ENCODE results near the gene DPP7.
"Not testable (repeated sequence)": the region's sequence is repeated elsewhere in the genome, so short reads cannot be mapped to it uniquely, and the experiment has no call there.

Gene DPP7

GRCh38 chr9:137147793-137148160 lies 33.2 kb upstream of the DPP7 start:
- no peak for DNase-seq

DNA sequence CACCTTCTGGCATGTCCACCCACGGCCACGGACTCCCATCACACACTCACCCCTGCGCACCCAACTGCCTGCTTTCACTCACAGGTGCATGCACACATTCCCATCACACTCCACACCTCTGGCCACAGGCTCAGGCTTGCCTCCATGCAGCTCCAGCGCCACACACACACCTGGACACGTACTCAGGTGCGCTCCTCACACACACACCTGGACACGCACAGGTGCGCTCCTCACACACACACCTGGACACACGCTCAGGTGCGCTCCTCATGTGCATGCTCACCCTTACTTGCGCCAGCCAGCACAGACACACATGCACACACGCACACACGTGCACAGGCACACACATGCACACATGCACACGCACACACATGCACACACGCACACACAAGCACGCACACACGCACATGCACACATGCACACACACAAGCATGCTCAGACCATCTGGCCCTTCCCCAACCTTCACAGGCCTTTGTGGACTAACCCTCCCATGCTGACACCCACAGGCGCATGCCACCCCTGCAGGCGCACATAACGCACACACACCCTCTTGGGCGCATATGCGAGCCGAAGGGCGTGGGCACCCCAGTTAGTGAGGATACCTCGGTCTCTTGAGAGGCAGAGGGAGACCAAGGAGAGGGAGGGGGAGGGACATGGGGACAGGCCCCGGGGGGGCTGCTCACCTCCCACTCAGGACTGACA lies 32.7 kb upstream of the DPP7 start:
- no peak for DNase-seq

DNA sequence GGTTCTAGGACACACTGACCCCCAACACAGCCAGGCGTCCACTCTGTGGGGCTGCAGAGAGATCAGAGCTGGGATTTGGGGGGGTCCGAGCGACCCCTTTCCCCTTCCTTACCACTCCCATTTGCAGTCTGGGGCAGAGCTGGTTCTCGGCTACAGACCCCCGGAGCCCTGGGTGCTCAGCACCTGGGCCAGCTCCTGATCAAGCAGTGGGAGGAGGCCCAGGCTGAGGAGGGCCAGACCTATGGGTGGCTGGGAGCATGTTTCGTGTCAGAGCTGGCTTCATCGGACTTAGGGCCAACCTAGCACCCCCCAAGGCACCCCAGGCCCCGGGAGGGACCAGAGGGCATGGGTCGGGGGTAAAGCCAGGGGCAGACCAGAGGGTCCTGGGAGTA lies 32.0 kb upstream of the DPP7 start:
- no peak for DNase-seq

- DNase-seq = no peak
These were observed 31.4 kb upstream of the DPP7 start for GRCh38 chr9:137145731-137146526.

GRCh38 chr9:137143459-137143858 lies 28.9 kb upstream of the DPP7 start:
- DNase-seq = no peak

DNA sequence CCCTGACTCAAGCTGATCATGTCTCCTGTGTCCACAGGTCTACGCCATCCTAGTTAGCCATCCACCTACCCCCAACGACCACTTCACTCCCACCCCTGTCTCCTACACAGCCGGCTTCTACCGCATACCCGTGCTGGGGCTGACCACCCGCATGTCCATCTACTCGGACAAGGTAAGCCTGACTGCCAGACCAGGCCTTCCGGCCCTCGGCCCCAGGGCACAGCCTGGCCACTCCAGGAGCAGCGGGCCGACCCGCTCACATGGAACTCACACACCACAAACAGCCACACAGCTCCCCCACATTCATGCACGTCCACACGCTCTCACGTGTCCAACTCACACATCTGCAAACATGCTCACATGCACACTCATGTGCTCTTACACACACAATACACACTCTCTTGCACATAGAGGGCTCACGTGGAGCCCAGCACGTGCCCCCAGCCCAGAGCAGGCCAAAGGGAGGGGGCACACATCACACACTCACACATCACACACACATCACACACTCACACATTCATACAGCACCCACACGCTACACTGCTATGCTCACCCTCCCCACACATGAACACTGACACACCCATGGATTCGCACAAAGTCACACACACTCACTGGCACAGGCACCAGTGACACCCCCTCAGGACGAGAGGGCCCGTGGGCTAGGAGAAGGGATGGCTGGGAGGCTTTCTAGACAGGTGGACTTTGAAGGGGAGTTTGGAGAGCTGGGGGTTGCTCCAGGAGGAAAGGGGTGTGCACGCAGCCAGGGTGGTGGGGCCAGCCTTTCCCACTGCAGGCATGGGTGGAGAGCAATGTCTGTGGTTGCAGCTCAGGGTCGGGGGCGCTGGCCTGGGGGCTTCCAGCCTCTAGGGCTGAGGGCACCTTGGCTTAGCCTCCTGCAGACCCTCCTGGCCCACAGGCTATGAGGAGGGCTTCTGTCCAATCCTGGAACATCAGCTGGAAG lies 27.7 kb upstream of the DPP7 start:
- DNase-seq = no peak

DNA sequence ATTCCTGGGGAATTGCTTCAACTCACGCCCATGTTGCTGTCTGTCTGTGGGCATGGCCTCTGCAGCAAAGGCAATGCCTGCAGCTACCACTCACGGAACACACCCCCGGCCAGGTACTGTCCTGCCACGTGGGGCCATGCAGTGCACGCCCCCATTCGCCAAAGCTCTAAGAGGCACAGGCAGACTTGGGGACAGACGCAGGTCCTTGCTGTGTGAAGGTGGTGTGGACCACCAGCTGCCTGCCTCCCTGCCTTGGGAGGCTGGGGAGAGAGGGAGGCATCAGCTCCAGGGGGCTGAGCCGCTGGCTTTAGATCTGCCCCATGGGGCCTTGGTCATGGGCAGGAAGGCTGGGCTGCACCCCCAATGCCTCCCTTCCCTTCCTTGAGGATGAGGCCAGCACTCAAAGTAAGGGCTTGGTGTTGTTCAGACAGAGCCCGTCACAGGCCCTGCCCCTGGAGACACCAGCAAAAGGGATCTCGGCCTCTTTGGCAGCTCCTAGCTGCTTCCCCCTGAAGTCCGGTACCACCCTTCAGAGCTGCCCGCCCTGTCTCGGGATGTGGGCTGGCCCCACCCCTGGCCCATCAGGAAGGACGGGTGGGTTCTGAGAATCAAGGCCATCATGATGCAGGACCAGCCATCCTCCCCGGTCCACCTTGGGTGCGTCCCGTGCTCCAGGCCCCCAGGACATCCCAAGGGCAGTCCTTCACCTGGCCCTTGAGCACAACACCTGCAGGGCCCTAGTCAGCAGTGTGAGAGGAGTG lies 26.7 kb upstream of the DPP7 start:
- no peak for DNase-seq

GRCh38 chr9:137140151-137141012 lies 25.8 kb upstream of the DPP7 start:
- no peak for DNase-seq

GRCh38 chr9:137139468-137140150 lies 25.1 kb upstream of the DPP7 start:
- DNase-seq = no peak

- no peak for DNase-seq
These were observed 24.4 kb upstream of the DPP7 start, which contains the start of gene GRIN1 for GRCh38 chr9:137138722-137139467. GRIN1 (plus strand) TSS chr9:137139154; CDS start chr9:137139487, 333 bp downstream.

GRCh38 chr9:137138058-137138721 lies 23.7 kb upstream of the DPP7 start:
- peak; percentile 39 for DNase-seq

DNA sequence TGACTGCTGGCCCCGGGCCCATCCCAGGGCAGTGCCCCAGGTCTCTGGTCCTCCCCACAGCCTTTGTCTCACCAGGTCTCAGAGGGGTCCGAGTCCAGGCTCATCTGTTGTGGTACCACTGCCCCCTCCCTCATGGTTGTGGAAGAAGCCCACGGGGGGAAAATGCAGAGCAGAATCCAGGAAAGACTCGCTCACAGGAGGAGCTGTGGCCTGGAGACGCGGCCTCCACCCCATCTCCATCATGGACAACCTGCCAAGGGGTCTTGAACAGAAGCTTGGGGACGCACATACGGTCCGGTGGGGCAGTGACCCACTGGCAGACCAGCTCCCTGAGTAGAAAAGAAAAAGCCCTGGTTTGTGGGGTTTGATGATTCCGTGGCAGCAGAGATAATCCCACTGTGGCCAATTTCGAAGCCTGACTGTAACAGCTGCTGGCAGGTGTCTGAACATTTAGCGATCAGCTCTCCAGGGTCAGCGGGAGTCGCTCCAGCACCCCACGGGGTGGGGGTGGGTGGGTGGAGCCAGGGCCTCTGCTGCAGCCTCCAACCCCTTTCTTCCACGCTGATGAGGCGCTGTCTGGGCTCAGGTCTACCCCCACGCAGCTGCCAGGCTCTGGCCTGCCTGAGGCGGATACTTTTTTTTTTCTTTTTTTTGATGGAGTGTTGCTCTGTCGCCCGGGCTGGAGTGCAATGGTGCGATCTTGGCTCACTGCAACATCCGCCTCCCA lies 22.5 kb upstream of the DPP7 start:
- no peak for DNase-seq

- no peak for DNase-seq
These were observed 21.8 kb upstream of the DPP7 start for GRCh38 chr9:137136261-137136880.

DNA sequence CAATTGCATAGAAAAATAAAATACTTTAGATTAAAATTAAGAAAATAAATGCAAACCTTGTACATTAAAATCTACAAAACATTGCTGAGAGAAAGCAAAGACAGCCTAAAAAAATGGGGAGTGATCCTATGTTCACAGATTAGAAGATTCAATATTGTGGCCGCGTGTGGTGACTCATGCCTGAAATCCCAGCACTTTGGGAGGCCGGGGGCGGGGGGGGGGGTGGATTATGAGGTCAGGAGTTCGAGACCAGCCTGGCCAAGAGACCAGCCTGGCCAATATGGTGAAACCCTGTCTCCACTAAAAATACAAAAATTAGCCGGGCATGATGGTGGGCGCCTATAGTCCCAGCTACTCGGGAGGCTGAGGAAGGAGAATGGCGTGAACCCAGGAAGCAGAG lies 20.6 kb upstream of the DPP7 start:
- not testable (repeated sequence) for DNase-seq

DNA sequence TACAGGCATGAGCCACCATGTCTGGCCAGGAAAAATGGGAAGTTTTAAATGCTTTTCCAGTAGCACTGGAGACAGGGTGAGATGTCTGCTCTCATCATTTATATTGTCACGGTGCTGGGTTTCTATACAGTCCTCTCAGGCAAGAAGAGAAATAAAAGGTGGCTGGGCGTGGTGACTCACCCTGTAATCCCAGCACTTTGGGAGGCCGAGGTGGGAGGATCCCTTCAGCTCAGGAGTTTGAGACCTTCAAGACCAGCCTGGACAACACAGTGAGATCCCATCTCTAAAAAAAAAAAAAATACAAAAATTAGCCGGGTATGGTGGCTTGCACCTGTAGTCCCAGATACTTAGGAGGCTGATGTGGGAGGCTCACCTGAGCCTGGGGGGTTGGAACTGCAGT lies 19.7 kb upstream of the DPP7 start:
- no peak for DNase-seq

DNA sequence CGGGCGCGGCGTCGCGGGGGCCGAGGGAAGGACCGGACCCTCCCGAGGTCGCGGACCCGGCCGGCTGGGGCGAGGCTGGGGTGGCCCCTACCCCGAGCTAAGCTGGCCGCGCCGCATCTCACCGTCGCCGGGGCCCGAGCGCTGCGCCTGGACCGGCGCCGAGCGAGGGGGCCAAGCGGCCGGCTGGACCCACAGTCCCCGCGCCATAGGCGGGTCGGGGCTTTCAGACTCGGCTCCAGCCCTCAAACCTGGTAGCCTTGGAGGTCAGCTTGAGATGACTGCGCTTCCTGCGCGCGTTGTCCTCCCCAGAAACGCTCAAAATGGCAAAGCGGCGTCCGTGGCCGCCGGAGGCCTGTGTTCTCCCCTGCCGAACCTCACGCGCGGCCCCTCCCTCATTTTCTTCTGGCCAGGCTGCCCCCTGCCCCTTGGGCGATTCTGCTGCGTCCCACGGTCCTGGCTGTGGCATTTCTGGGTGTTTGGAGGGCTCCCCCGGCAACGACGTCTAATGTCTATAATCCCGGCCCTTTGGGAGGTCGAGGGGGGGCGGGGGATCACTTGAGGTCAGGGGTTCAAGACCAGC lies 15.7 kb upstream of the DPP7 start:
- DNase-seq = no peak

DNA sequence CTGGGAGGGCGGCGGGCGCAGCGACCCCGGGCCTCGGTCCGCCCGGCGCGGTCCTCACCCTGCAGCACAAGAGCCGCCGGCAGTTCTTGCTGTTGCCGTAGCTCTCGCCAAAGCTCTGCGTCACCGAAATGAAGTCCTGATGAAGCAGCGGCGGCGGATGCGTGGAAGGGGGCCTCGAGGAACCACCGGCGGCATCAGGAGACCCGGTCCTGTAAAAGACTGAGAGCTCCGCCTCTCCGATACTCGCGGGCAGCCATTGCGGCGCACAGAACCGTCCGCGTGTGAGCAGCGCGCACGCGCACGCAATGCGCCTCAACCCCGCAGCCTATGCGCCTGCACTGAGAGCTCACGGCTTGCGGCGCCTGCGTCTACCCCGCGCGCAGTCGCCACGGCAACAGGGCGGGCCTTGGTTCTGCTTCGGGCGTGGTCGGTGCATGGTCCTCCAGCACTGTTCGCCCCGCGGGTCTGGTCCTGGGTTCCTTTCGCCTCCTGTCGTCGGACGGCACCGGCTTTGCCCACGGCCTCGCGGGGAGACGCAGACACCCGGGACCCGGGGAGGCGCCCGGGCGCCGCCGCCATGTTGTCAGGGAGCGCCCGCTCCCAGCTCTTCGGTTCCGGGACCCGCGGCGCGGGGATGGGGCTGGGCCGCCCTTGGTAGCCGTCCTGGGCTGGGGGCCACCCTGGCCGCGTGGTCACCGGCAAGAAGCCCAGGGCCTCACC lies 15.1 kb upstream of the DPP7 start:
- peak; percentile 92 for DNase-seq
